T-helper 17 cell (primary cell): ENCODE measurements around the gene PPP1R3C. TPM values are rescaled to one million over a fixed set of nuclear protein-coding genes. Genes with fewer than 3 reads are reported as not detected.

Source experiments
- ATAC-seq: fragments of 150-1000 bp; cut with Tn5 transposase; 2 replicates; pipeline ENCODE4 v1.10.0; 2021; ENCODE audit warnings: mild to moderate bottlenecking, moderate library complexity
- DNase-seq, 3 donors: peaks; one replicate each; pipeline versions ENCODE4 v3.0.0 to v3.0.0-alpha.2; 2020 to 2021
- H3K9me3 ChIP-seq: one replicate; pipeline ENCODE4 v1.7.0; 2013; ENCODE audit warnings: low read length, mild to moderate bottlenecking; ENCODE audit not compliant: control insufficient read depth, poor library complexity, severe bottlenecking
- H3K27ac Mint-ChIP-seq: one replicate; pipeline ENCODE4 v1.8.0; 2022; ENCODE audit warnings: mild to moderate bottlenecking, moderate library complexity, mixed read lengths
- H3K27me3 Mint-ChIP-seq: one replicate; pipeline ENCODE4 v1.8.0; 2022; ENCODE audit warnings: mixed read lengths
- H3K36me3 Mint-ChIP-seq: one replicate; pipeline ENCODE4 v1.8.0; 2022; ENCODE audit warnings: low read depth, mixed read lengths
- H3K4me1 Mint-ChIP-seq: one replicate; pipeline ENCODE4 v1.8.0; 2022; ENCODE audit warnings: mild to moderate bottlenecking, mixed read lengths
- H3K4me3 Mint-ChIP-seq: one replicate; pipeline ENCODE4 v1.8.0; 2022; ENCODE audit warnings: mild to moderate bottlenecking, moderate library complexity, mixed read lengths
- total RNA-seq, 4 donors: library from RNA in 2 of 4; stranded (reverse) in 2 of 4; gene quantifications; one replicate each; pipeline ENCODE4 v1.2.3 and lab custom pipeline; 2022 to 2026

PPP1R3C gene
- total RNA-seq, 2 donors from 2014 or later = 0.10 TPM; not detected in 1

- peaks cover 30% of the 10 kb centered on the region for H3K27me3 Mint-ChIP-seq
- H3K27ac Mint-ChIP-seq = no peak overlapping the region
- DNase-seq = no peak
- H3K9me3 ChIP-seq = no peaks in the 10 kb centered on the region
- no peak overlapping the region for H3K4me3 Mint-ChIP-seq
- H3K36me3 Mint-ChIP-seq = no peaks in the 10 kb centered on the region
- H3K4me1 Mint-ChIP-seq = no peaks in the 10 kb centered on the region
- ATAC-seq = no peak
These were observed 29.9 kb downstream of the PPP1R3C start for GRCh38 chr10:91602868-91603568.

GRCh38 chr10:91602449-91602848 lies 30.4 kb downstream of the PPP1R3C start:
- Mint-ChIP-seq H3K27me3 (peaks cover 32% of the 10 kb centered on the region), H3K27ac (no peak overlapping the region), H3K4me1 (no peaks in the 10 kb centered on the region), H3K4me3 (no peak overlapping the region), H3K36me3 (no peaks in the 10 kb centered on the region)
- DNase-seq (no peak), ATAC-seq (no peak)
- no peaks in the 10 kb centered on the region for H3K9me3 ChIP-seq

- Mint-ChIP-seq H3K36me3 (no peaks in the 10 kb centered on the region), H3K27me3 (peaks cover 45% of the 10 kb centered on the region), H3K27ac (no peak overlapping the region), H3K4me1 (no peaks in the 10 kb centered on the region), H3K4me3 (no peak overlapping the region)
- DNase-seq (no peak), ATAC-seq (no peak)
- H3K9me3 ChIP-seq = no peaks in the 10 kb centered on the region
These were observed 31.7 kb downstream of the PPP1R3C start for GRCh38 chr10:91601212-91601611.

- Mint-ChIP-seq H3K36me3 (no peaks in the 10 kb centered on the region), H3K4me3 (no peak overlapping the region), H3K27me3 (peaks cover 68% of the 10 kb centered on the region), H3K27ac (no peak overlapping the region), H3K4me1 (no peaks in the 10 kb centered on the region)
- no peak for DNase-seq
- H3K9me3 ChIP-seq = no peaks in the 10 kb centered on the region
- ATAC-seq = no peak
These were observed 34.5 kb downstream of the PPP1R3C start for GRCh38 chr10:91598211-91598977.

DNA sequence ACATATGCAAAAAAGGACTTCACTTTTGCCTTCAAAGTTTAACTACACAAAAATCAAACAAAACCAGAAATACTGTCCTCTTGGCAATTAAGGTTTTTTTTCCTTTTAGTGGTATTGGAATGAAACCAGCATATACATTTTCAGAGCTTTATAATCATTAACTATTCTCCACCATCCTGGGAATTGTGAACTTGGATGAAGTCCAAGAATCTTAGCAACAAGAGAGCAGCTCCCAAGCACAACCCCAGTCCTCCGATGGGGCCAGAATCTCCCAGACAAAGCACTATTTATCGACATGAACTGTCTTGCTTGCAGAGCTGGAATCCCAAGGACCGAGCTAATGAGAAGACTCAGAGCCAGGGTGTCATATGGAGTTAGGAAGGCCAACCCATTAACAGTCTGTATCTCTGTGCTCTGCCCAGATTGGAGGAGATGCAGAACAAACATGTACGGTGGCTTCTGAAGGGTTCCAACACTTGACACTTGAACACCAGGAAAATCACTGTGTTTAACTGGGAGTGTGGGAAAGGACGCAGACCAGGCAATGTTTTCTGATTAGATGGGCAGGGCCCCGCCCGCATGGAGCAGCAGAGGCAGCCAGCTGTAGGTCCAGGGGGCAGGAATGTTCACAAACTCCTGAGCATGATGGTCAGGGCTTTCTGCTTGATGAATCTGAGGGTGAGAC lies 35.5 kb downstream of the PPP1R3C start:
- H3K4me1 Mint-ChIP-seq = no peaks in the 10 kb centered on the region
- no peaks in the 10 kb centered on the region for H3K36me3 Mint-ChIP-seq
- no peak overlapping the region for H3K27ac Mint-ChIP-seq
- DNase-seq (no peak), ATAC-seq (no peak)
- H3K9me3 ChIP-seq = no peaks in the 10 kb centered on the region
- peaks cover 72% of the 10 kb centered on the region for H3K27me3 Mint-ChIP-seq
- no peak overlapping the region for H3K4me3 Mint-ChIP-seq

- no peak for ATAC-seq
- no peak for DNase-seq
- no peaks in the 10 kb centered on the region for H3K36me3 Mint-ChIP-seq
- H3K4me1 Mint-ChIP-seq = no peaks in the 10 kb centered on the region
- no peak overlapping the region for H3K27ac Mint-ChIP-seq
- peaks cover 71% of the 10 kb centered on the region for H3K27me3 Mint-ChIP-seq
- H3K9me3 ChIP-seq = no peaks in the 10 kb centered on the region
- H3K4me3 Mint-ChIP-seq = no peak overlapping the region
These were observed 36.1 kb downstream of the PPP1R3C start for GRCh38 chr10:91596825-91597196.

DNA sequence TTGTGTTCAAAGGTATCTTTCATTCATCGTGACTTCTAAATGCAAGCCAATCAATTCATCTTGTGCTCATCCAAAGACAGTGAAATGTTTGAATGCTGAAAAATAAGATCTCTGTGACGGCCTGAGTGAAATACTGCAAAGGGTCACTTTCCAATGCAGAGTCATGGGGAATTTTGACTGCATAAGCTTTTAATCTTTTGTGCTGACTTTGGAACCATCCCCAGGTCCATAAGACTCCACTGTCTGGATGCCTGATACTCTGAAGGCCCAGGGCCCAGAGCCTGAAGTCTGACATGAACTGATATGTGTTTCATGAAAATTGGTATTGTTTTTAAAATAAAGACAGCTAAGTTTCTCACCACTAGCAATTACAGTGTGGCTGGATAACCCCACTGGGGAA lies 39.0 kb downstream of the PPP1R3C start:
- DNase-seq (no peak), ATAC-seq (no peak)
- Mint-ChIP-seq H3K36me3 (peaks cover 4% of the 10 kb centered on the region), H3K4me1 (no peaks in the 10 kb centered on the region), H3K27me3 (peaks cover 88% of the 10 kb centered on the region), H3K27ac (no peak overlapping the region), H3K4me3 (no peak overlapping the region)
- no peaks in the 10 kb centered on the region for H3K9me3 ChIP-seq

- Mint-ChIP-seq H3K27me3 (peaks cover 88% of the 10 kb centered on the region), H3K4me1 (no peaks in the 10 kb centered on the region), H3K36me3 (peaks cover 4% of the 10 kb centered on the region), H3K27ac (no peak overlapping the region), H3K4me3 (no peak overlapping the region)
- ATAC-seq (no peak), DNase-seq (no peak)
- no peaks in the 10 kb centered on the region for H3K9me3 ChIP-seq
These were observed 39.5 kb downstream of the PPP1R3C start for GRCh38 chr10:91593366-91593765.

DNA sequence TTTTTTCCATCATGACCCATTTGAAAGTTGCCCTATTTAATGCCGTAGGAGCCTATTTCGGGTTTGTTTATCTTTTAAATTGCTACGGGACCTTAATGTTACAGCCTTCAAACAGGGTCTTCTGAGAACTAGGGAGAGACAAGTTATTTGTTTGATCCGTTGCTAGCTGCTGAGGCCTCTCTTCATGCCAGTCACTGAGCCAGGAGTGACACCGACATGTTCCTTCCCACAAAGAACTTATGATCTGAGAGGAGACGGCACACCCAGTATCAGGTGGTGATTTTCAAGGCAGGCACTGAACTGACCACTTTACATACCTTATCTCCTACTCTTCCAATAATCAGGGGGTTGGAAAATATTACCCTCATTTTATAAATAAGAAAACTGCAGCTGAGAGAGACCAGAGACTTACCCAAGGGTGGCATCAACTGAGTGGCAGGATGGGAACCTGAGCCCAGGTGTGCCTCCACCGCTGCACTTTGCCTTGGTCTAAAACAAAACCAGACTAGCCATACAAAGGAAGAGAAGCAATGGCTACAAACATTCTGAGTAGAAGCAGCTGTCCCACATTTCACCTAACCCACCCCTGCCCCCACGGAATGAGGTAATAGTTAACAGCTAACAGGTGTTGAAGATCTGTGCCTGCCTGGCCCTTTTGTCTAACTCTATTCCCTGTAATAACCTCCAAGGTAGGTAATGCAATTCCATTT lies 40.5 kb downstream of the PPP1R3C start:
- Mint-ChIP-seq H3K36me3 (peaks cover 4% of the 10 kb centered on the region), H3K4me1 (no peaks in the 10 kb centered on the region), H3K4me3 (no peak overlapping the region), H3K27ac (no peak overlapping the region), H3K27me3 (peaks cover 88% of the 10 kb centered on the region)
- no peaks in the 10 kb centered on the region for H3K9me3 ChIP-seq
- ATAC-seq (no peak), DNase-seq (no peak)

- Mint-ChIP-seq H3K27ac (no peak overlapping the region), H3K27me3 (peaks cover 82% of the 10 kb centered on the region), H3K36me3 (peaks cover 4% of the 10 kb centered on the region), H3K4me3 (no peak overlapping the region), H3K4me1 (no peaks in the 10 kb centered on the region)
- ATAC-seq (no peak), DNase-seq (no peak)
- H3K9me3 ChIP-seq = no peaks in the 10 kb centered on the region
These were observed 41.1 kb downstream of the PPP1R3C start for GRCh38 chr10:91591797-91592174.

DNA sequence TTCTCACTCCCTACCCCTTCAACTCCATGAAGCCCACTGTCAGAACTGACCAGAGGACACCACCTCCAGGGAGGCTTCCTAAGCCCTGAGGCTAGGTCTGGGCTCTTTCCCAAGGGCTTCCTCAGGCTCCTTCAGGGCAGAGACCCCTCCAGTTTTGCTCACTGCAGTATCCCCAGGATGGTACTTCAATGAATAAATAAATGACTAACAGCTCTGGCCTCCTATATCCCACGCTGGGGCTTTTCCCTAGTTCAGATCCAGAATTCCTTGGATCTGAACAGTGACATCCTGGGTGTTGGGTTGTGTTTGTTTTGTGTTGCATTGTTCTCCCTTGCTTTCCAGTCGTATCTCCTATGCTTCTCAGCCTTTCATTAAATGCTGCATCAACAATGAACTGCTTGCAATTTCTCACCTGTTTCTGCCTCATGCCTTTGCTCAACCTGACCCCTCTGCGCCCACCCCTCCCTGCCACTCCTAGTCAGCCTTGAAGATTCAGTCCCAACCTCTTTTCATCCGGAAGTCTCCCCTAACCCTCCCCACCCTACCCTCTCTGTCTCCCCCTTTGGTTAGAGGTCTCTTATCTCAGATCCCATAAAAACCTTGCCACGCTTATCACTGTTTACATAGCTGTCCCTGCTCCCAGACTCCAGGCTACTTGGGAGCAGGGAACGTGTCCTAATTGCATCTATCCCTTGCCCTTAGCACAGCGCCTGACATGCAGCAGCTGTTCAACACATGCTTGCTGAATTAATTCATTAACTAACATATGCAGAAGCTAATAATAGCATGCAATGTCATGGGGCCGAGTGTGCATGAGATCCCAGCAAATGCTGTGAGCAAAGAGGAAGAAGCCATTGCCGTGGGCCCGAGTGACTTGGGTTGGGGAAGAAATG lies 41.7 kb downstream of the PPP1R3C start:
- no peak for ATAC-seq
- Mint-ChIP-seq H3K27ac (no peak overlapping the region), H3K4me1 (no peaks in the 10 kb centered on the region), H3K36me3 (peaks cover 4% of the 10 kb centered on the region), H3K27me3 (peaks cover 81% of the 10 kb centered on the region), H3K4me3 (no peak overlapping the region)
- DNase-seq = no peak
- H3K9me3 ChIP-seq = no peaks in the 10 kb centered on the region

DNA sequence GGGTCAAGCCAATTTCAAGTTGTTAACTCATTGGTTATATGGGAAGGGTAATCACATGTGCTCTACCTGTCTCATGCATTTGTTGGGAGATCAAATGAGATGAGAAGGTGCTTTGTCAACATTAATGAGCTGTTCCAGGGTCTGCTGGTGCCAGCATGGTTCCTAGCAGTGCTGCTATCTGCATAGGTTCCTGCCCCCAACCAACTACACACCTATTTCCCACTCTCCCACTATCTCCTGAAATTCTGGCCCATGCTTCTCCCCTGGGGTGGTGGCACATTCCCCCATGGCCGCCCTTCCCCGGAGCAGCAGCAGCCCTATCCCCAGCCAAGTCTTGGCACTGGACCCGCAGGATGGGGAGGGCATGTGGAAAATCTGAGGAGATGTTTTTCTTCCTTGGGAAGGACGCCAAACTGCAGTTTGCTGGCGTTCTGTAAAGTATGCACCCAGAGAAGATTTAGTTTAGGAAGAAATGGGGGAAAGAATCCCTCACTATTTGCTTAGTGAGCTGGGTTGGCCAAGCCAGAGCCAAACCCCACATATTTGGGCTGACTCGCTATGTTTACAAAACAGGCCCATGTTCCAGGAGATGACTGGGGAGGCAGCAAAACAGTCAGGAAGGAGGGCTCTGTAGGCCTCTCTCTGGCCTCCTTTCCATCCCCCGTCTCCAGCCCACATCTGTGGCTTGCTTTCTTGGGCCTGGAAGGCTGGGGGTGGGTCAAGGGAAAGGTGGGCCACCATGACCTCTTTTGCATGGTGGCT lies 42.5 kb downstream of the PPP1R3C start:
- H3K27me3 Mint-ChIP-seq = peaks cover 74% of the 10 kb centered on the region
- ATAC-seq (no peak), DNase-seq (no peak)
- H3K9me3 ChIP-seq = no peaks in the 10 kb centered on the region
- no peaks in the 10 kb centered on the region for H3K4me1 Mint-ChIP-seq
- peaks cover 4% of the 10 kb centered on the region for H3K36me3 Mint-ChIP-seq
- H3K4me3 Mint-ChIP-seq = no peak overlapping the region
- no peak overlapping the region for H3K27ac Mint-ChIP-seq
